GM18520 (cell line): ENCODE measurements around the gene MYO1E.
"Not testable (repeated sequence)": the region's sequence is repeated elsewhere in the genome, so short reads cannot be mapped to it uniquely, and the experiment has no call there.

Source experiments
- ATAC-seq: cut with Tn5 transposase; IDR thresholded peaks from one replicate; pipeline ENCODE4 v1.9.1; 2021; ENCODE audit not compliant: unreplicated experiment

The MYO1E gene

GRCh38 chr15:59387196-59387878 lies 14.7 kb upstream of the MYO1E start:
- ATAC-seq = not testable (repeated sequence)

DNA sequence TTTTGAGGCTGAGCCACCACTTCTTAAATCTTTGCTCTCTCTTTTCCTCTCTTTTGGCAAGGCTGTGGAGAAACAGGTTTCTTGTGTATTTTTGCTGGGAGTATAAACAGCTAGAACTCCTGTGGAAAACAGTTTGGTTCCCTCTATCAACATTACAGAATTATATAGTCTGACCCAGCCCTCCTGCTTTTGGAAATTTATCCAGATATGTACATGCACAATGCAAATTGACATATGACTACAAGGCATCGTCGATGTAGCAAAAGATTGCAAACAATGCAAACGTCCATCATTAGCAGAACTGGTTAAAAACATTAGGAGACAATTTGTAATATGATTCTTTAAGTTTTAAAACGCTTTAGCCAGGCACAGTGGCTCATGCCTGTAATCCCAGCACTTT lies 12.5 kb upstream of the MYO1E start:
- ATAC-seq = no peak

- ATAC-seq = no peak
These were observed 11.8 kb upstream of the MYO1E start for GRCh38 chr15:59384507-59384906.

DNA sequence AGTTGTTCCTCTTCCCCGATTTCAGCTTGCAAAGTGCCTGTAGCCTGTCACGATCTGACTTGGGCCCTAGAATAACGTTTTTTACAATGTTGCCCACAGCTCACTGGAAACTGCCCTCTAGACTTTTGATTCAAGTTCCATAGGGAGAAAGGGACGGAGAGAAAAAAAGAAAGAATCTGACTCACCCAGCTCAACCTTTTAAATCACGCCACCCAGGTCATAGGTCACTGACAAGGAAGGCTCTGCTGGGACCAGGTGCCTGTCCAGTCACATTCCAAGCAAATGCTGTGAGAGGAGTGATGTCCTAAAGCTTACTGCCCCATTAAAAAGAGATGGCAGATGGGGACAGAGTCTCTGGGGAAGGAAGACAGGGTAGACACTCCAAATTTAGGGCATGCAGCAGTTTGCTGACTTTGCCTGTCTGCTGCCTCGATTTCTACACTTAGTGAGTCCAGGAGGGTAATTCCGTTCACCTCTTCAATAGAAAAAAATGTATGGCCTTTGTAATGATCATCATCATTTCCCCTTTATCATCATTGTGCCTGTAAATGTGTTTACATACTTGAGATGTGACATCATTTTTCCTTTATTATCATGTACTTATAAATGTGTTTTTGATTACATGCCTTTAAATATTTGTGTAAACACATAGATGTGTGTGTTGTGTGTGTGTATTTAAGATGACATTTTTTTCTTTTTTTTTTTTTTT lies 8.4 kb upstream of the MYO1E start:
- ATAC-seq = no peak

DNA sequence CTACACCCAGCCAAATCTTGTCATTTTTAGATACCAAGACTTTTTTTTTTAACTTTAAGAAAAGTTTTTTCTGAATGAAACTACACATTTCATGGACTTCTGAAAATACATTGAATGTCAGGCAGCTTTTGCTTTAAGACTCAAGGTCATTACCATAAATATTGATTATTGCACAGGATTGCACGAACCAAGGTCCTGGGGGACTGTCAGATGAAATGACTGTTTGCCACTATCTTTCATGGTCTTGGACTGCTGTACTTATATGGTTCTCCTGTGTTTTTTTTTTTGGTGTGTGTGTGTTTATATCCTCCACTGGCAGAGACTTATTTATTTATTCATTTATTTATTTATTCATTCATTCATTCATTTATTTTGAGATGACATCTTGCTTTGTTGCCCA lies 6.9 kb upstream of the MYO1E start:
- ATAC-seq = no peak

GRCh38 chr15:59378855-59379254 lies 6.2 kb upstream of the MYO1E start:
- no peak for ATAC-seq

- ATAC-seq = no peak
These were observed 5.3 kb upstream of the MYO1E start for GRCh38 chr15:59377924-59378323.

DNA sequence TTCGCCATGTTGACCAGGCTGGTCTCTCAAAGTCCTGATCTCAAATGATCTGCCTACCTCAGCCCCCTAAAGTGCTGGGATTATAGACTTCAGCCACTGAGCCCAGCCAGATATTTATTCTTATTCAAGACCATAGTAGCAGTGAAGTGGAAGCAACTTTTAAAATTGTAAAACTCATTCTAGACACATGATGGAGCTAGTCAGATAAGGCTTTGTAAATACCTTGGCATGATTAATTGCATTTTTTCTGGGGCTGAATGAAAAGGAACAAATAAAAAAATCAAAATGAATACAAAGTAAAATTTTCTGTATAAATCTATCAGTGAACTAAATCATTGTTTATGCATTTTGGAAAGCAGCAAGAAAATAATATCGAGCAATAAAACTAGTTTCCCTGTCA lies 4.1 kb upstream of the MYO1E start:
- no peak for ATAC-seq

DNA sequence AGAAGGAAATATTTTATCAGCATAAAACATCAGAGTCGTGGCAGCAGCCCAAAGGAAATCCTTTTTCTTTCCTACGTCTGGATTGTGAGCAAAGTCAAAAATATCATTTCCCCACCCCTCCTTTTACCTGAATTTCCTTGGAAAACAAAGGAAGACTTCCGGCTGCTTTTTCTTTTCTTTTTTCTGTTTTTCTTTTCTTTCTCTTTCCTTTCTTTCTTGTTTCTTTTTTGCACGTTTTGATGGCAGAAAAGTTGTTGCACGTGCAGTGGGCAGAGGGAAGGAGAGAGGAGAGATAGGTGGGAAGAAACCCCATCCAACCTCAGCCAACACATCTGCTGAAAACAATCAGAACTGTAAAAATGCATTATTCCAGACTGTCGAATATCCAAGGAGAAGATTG lies 544 bp upstream of the MYO1E start:
- no peak for ATAC-seq

DNA sequence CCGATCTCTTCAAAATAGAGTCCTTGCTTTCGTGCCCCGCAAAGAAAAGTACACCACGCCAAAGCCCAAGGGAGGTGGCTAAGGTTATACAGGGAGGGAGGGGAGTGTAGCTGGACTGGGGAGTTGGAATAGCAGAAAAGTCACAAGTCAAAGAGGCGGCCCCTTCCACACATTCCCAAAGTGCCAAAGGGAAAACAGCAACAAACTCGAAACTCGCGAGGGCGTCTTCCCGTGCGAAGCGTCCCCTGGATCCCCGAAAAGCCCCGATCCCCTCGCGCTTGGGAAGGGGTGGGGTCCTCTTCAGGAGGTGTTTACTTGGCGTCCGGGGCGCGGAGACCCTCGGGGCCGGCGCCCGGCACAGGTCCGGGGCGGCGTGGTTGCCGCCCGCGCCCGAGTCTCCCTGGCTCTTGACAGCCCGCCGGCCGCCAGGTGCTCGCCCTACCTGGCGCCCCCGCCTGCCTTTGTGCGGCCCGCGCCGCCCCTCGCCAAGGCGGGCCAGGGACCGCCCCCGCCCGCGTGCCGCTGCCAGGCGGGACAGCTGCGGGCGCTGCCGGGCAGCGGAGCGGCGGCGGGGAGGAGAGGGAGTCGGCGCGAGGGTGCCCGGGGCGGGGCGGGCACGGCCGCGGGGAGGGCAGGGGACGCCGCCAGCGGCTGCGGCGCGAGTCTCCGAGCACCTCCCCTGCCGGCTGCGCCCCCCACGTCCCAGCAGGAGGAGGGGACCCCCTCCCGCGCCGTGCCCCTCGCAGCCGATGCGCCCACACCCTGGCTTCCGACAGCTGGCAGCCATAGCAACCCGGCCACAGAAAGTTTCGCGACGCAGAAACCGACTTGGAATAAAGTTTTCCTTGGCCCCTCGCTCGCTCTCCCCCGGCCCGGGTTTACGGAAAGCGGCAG lies 966 bp downstream of the MYO1E start:
- ATAC-seq = no peak

GRCh38 chr15:59369597-59369996 lies 3.1 kb downstream of the MYO1E start:
- no peak for ATAC-seq

GRCh38 chr15:59367022-59367451 lies 5.6 kb downstream of the MYO1E start:
- ATAC-seq = no peak

DNA sequence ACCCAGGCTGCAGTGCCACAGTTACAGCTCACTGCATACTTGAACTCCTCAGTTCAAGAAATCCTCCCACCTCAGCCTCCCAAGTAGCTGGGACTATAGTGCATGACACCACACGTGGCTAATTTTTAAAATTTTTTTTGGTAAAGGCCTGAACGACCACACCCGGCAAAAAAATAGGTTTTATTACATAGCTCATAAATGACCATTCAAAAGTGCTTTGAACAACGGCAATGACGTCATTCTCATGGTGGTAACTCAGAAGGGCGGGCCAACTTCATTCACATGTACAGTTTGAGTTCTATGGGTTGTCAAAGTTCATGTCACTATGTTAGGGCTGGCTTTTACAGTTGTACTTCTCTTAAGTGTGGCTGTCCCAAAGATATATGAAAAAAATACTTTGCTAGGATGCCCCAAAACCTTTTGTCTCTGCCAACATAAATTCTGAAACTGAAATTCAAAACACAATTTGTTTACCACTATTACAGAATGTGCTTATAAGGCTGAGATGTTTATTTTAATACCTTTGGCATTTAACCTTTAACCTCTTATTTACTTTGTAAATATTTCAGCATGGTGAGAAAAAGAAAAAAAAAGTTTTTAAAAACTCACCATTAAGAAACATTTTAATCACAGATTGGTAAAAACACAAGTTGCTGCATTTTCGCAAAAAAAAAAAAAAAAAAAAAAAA lies 6.2 kb downstream of the MYO1E start:
- ATAC-seq = no peak

DNA sequence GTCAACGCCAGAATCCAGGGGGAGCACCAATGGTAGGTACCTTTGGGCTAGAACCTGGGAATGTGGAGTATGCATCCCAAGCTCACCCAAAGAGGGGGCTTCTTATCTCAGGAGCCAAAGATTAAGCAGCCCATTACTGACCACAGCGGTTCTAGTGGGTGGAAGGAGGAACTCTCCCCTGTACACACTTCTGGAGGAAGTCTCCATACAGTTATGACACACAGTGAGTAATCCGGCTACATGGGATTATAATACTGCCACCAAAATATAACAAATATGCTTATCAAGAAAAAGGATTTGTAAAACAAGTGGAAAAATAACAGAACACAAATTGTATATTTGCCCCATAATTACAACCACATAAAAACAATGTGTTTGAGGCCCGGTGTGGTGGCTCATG lies 8.4 kb downstream of the MYO1E start:
- ATAC-seq = no peak

DNA sequence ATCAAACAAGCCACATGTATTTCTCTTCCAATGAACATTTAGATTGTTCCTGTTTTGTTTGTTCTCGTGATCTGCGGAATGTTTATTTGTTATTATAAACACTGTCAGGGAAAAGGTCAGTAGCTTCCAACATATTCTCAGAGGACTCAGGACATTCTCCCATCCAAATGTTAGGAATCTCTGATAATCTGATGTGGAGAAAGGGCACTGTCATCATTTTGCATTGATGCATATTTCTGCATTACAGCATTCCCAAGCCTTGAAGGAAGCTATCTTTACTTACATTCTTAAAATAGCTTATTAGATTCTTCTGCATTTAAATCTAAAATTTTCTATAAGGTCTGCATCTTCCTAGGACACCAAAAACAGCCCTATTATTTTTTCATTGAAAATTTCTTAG lies 10.3 kb downstream of the MYO1E start:
- no peak for ATAC-seq

GRCh38 chr15:59360896-59361295 lies 11.8 kb downstream of the MYO1E start:
- no peak for ATAC-seq

DNA sequence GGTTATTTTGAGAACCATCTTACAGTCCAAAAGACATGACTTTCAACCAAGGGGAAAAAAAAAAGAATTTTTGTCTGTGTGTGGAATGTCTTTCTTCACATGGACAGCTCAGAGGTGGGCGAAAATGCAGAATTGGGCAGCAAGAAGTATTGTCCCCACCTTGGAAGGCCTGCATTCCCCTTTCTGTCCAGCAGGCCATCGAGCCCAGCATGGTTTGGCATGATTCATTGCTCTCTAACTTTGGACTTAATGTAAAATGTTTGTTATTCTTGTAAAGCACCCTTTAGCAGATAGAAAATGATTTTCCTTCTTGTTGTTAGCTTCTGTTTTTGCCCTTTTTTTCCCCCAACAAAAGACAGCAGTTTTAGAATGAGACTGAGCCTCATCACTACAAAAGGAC lies 12.4 kb downstream of the MYO1E start:
- ATAC-seq = no peak

DNA sequence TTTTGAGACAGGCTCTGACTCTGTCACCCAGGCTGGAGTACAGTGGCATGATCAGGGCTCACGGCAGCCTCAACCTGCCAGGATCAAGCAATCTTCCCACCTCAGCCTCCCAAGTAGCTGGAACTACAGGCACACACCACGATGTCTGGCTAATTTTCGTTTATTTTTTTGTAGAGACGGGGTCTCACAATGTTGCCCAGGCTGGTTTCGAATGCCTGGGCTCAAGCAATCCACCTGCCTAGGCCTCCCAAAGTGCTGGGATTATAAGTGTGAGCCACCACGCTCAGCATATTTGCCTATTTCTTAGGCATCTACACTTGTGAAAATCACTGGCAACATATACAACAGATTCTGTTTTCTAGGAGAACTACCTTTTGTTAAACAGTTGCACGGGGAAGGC lies 16.9 kb downstream of the MYO1E start:
- no peak for ATAC-seq

- ATAC-seq = no peak
These were observed 18.1 kb downstream of the MYO1E start for GRCh38 chr15:59354417-59355031.

DNA sequence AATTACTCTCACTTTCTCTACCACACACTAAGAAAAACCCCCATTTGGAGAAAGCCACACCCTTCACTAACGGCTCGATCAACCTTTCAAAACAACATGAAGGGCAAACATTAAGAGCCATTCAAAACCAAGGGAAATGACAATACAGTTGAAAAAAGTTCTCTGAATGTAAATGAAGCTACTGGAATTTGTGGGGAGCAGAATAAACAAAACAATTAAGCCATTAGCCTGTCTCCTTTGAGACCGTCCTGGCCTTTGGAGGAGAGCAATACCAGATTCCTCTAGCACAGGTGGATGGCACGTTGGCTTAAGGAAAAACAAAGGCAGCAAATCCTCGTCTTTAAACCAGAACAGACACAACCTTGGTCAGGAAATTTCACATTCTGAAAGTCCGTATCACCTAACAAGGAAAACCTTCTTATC lies 18.7 kb downstream of the MYO1E start:
- ATAC-seq = no peak

DNA sequence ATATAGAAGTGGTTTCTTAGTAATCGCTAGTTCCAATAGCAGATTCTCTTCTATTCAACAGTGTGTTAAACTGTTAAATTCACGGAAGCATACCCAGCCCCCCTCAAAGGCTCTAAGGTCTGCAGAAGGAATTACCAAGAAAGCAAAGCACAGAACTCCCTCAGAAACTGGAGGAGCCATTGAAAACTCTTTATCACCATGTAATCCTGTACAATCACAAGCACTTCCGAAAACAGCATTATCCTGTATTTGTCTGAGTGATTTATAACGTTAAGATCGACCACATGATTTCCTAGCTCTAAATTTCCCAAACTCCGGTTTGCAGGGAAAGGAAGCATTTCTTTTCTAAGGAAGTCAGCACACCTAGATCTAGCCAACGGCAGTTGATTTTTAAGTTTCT lies 20.0 kb downstream of the MYO1E start:
- ATAC-seq = no peak
